Measurements from ENCODE around the gene NASP. TPM values are rescaled to one million over a fixed set of nuclear protein-coding genes. Genes with fewer than 3 reads are reported as not detected.

The NASP gene, protein sequence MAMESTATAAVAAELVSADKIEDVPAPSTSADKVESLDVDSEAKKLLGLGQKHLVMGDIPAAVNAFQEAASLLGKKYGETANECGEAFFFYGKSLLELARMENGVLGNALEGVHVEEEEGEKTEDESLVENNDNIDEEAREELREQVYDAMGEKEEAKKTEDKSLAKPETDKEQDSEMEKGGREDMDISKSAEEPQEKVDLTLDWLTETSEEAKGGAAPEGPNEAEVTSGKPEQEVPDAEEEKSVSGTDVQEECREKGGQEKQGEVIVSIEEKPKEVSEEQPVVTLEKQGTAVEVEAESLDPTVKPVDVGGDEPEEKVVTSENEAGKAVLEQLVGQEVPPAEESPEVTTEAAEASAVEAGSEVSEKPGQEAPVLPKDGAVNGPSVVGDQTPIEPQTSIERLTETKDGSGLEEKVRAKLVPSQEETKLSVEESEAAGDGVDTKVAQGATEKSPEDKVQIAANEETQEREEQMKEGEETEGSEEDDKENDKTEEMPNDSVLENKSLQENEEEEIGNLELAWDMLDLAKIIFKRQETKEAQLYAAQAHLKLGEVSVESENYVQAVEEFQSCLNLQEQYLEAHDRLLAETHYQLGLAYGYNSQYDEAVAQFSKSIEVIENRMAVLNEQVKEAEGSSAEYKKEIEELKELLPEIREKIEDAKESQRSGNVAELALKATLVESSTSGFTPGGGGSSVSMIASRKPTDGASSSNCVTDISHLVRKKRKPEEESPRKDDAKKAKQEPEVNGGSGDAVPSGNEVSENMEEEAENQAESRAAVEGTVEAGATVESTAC
- 100 to 1,000 TPM; 227 to 246 TPM for total RNA-seq

DNA sequence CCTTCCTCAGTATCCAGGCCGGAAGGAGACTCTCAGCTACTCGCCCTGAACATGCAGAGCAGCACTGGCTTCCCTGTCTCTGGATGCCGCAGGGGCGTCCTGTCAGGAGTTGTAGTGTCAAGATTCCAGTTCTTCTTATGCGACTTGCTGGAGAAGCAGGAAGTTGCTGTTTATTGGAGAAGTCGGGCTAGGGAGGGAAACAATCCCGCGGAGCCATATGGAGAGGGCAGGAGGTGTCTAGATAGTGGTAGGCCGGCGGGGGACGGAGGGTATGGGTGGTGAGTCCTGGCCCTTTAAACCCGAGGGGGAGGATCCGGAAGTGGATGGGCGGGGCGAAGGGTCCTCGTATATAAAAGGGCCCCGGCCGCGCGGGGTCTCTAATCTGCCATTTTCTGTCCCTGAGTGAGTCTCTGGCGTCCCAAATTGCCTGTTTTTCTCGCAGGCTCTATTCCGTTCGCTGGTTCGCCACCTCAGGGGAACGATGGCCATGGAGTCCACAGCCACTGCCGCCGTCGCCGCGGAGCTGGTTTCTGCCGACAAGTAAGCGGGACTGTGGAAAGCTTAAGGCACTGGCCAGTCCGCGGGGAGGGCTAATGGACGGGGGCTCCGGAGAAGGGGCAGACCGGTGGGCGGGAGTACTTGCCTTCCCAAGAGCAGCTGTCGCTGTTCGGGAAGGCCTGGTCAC is at the start of gene NASP:
NASP (plus strand) TSS at position 376 of the 685 bp plus-strand sequence; CDS start at position 482, 106 bp downstream.
- ATAC-seq (peak; percentile 65), DNase-seq (peak; percentile 93)
- Mint-ChIP-seq H3K27ac (peak within 1 kb of the TSS; percentile 99), H3K9me3 (no peaks in the 10 kb centered on the region), H3K27me3 (no peaks in the 10 kb centered on the region), H3K4me1 (ENCODE audit: low read depth) (peaks cover 22% of the 10 kb centered on the region), H3K36me3 (ENCODE audit: low read depth) (peaks cover 17% of the 10 kb centered on the region), H3K4me3 (peak within 1 kb of the TSS; percentile 96)
- ChIA-PET CTCF (interaction anchor here (1.8 to 8.4 kb wide), 3 partner anchors 14 to 243 kb away, joined by 5 to 68 read pairs (median 11); partner anchors contain the start of gene MUTYH), POLR2A (interaction anchor here (0.7 to 6.2 kb wide), 25 partner anchors 9 to 952 kb away, joined by 3 to 53 read pairs (median 6); partner anchors contain the start of genes AKR1A1, GPBP1L1, MMACHC and MUTYH)
- intact Hi-C loops (cut with micrococcal nuclease): loop anchor here (5.0 to 10.0 kb wide), 3 partner anchors 62 to 239 kb away; partner anchors contain the start of genes GPBP1L1, MUTYH, PRDX1 and TMEM69
- TF ChIP-seq, protein P1, sequence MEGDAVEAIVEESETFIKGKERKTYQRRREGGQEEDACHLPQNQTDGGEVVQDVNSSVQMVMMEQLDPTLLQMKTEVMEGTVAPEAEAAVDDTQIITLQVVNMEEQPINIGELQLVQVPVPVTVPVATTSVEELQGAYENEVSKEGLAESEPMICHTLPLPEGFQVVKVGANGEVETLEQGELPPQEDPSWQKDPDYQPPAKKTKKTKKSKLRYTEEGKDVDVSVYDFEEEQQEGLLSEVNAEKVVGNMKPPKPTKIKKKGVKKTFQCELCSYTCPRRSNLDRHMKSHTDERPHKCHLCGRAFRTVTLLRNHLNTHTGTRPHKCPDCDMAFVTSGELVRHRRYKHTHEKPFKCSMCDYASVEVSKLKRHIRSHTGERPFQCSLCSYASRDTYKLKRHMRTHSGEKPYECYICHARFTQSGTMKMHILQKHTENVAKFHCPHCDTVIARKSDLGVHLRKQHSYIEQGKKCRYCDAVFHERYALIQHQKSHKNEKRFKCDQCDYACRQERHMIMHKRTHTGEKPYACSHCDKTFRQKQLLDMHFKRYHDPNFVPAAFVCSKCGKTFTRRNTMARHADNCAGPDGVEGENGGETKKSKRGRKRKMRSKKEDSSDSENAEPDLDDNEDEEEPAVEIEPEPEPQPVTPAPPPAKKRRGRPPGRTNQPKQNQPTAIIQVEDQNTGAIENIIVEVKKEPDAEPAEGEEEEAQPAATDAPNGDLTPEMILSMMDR (IDR thresholded peaks at IDR 0.05): no peak

DNA sequence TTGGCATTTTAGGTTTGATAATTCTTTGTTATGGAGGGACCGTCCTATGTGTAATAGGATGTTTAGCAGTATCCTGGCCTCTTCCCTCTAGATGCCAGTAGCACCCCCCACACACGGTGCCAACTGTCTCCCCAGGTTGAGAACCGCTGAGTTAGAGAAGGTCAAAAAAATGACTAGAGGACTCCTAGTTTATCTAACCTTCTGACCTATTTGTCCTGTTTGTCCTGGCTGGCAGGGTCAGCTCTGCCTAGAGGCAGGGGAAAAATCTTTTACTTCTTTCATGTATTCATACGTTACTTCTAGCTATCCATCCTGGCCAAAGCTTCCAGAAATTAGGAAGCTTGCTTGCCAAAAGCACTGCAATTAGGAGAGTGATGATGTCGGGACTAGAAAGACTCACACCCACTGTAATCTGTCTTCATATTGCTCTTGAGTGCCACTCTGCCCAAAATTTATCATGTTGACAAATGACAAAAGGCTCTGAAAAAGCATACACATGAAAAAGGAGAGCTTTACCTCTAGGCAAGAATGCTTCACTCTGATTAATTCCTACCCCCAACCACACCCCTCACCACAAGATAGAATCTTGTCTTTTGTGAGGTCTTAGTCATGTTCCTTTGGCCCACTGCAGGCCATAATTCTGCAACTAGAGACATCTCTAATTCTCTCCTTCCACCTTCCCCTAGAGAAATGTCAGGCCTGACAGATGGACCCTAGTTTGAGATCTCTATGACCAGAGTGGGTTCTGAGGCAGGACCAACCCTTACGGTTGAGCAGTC is 47.7 kb upstream of the NASP start:
- POLR2A ChIA-PET: interaction anchor here (0.9 to 4.3 kb wide), 4 partner anchors 9 to 31 kb away, joined by 3 to 29 read pairs (median 8); partner anchors contain the start of genes AKR1A1 and PRDX1

DNA sequence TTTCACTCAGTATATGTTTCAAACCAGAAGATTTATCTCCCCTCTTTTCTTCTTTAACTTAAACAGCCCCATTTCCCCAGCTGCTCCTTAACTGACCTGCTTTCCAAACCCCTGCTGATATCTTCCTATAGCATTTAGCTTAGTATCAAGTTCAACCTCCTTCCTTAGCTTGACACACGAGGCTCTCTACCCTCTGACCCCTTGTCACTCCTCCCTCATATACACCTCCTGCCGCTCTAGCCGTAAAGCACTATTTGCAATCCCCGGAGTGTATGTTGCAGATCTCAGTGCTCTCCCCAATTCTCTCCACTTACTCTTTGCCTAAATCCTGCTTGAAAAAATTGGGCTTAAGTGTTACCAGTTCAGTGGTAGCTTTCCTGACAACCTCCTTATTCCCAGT is 47.0 kb upstream of the NASP start:
- intact Hi-C loops (cut with micrococcal nuclease): loop anchor here (1.0 kb wide), 1 partner anchor 7 kb away; no protein-coding TSS in a partner anchor
- DNase-seq (no peak), ATAC-seq (no peak)
- CTCF ChIA-PET: interaction anchor here (1.6 to 3.1 kb wide), 2 partner anchors 25 to 33 kb away, joined by 8 to 15 read pairs; no protein-coding TSS in a partner anchor
- H3K4me3 Mint-ChIP-seq: no peak overlapping the region
- POLR2A ChIA-PET: interaction anchor here (0.6 to 4.3 kb wide), 3 partner anchors 14 to 18 kb away, joined by 3 to 29 read pairs (median 11); partner anchors contain the start of genes AKR1A1 and PRDX1
- H3K27ac Mint-ChIP-seq: no peak overlapping the region
- H3K4me1 Mint-ChIP-seq (ENCODE audit: low read depth): peaks cover 11% of the 10 kb centered on the region
- TF ChIP-seq, protein P1 (IDR thresholded peaks at IDR 0.05): no peak
- H3K9me3 Mint-ChIP-seq: no peaks in the 10 kb centered on the region
- H3K36me3 Mint-ChIP-seq (ENCODE audit: low read depth): no peaks in the 10 kb centered on the region
- H3K27me3 Mint-ChIP-seq: peaks cover 1% of the 10 kb centered on the region

More for the DNA sequence above, 47.7 kb upstream of the NASP start:
- ATAC-seq (peak; percentile 83), DNase-seq (no peak)
- H3K4me3 Mint-ChIP-seq: no peak overlapping the region
- no peaks in the 10 kb centered on the region for H3K9me3 Mint-ChIP-seq
- TF ChIP-seq, protein P1 (IDR thresholded peaks at IDR 0.05): no peak
- peaks cover 1% of the 10 kb centered on the region for H3K27me3 Mint-ChIP-seq
- H3K27ac Mint-ChIP-seq: no peak overlapping the region
- H3K4me1 Mint-ChIP-seq (ENCODE audit: low read depth): peaks cover 13% of the 10 kb centered on the region
- CTCF ChIA-PET: interaction anchor here (1.0 to 3.1 kb wide), 4 partner anchors 14 to 33 kb away, joined by 3 to 15 read pairs (median 6); partner anchors contain the start of gene PRDX1
- intact Hi-C loops (cut with micrococcal nuclease): loop anchor here (1.0 kb wide), 1 partner anchor 8 kb away; no protein-coding TSS in a partner anchor
- no peaks in the 10 kb centered on the region for H3K36me3 Mint-ChIP-seq (ENCODE audit: low read depth)

DNA sequence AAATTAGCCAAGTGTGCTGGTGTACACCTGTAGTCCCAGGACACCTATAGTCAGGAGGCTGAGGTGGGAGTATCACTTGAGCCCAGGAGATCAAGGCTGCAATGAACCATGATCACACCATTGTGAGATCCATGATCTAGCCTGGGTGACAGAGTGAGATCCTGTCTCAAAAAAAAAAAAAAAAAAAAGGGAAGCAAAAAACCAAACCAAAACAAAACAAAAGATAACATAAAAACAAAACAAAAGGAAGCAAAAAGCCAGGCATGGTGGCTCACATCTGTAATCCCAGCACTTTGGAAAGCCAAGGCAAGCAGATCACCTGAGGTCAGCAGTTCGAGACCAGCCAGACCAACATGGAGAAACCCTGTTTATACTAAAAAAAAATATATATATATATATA is 42.6 kb upstream of the NASP start:
- Mint-ChIP-seq H3K4me1 (ENCODE audit: low read depth) (peaks cover 42% of the 10 kb centered on the region), H3K27me3 (peaks cover 1% of the 10 kb centered on the region), H3K27ac (no peak overlapping the region), H3K36me3 (ENCODE audit: low read depth) (no peaks in the 10 kb centered on the region), H3K9me3 (no peaks in the 10 kb centered on the region), H3K4me3 (no peak overlapping the region)
- DNase-seq (no peak), ATAC-seq (no peak)
- intact Hi-C loops (cut with micrococcal nuclease): no loop called here
- ChIA-PET POLR2A (interaction anchor here (0.9 kb wide), 1 partner anchor 25 kb away, joined by 3 read pairs; no protein-coding TSS in a partner anchor), CTCF (no interaction called here)
- TF ChIP-seq, protein P1 (IDR thresholded peaks at IDR 0.05): no peak

All from activated CD8-positive, alpha-beta T cell treated with anti-CD3 and anti-CD28 coated beads for 36 hours (primary cell).